Ectodermal cell (in vitro differentiated cells): Measurements from ENCODE around the gene NLRP11.

ENCODE experiments used
- H3K27ac ChIP-seq: 2 replicates; pipeline ENCODE4 v1.7.0; 2013; ENCODE audit warnings: mild to moderate bottlenecking, low read depth, low read length; ENCODE audit not compliant: insufficient read depth, poor library complexity, severe bottlenecking
- H3K27me3 ChIP-seq: 2 replicates; pipeline ENCODE4 v1.7.0; 2013; ENCODE audit warnings: mild to moderate bottlenecking, low read length; ENCODE audit not compliant: insufficient read depth, control insufficient read depth, poor library complexity, severe bottlenecking
- H3K36me3 ChIP-seq: one replicate; pipeline ENCODE4 v1.7.0; 2013; ENCODE audit warnings: low read length; ENCODE audit not compliant: control insufficient read depth, insufficient read depth
- H3K4me1 ChIP-seq: one replicate; pipeline ENCODE4 v1.7.0; 2013; ENCODE audit warnings: low read length; ENCODE audit not compliant: control insufficient read depth, insufficient read depth
- H3K4me3 ChIP-seq: 2 replicates; pipeline ENCODE4 v1.7.0; 2013; ENCODE audit warnings: low read depth, low read length, control low read depth; ENCODE audit not compliant: insufficient read depth
- H3K9me3 ChIP-seq: 2 replicates; pipeline ENCODE4 v1.7.0; 2013; ENCODE audit warnings: mild to moderate bottlenecking, low read length, moderate library complexity; ENCODE audit not compliant: control insufficient read depth
- WGBS, 2 experiments: methylation state at CpG; one replicate each; pipeline ENCODE4 v1.1.7; 2013; ENCODE audit warnings: missing lambda C conversion rate in 2 of 2; 5-methylcytosine and 5-hydroxymethylcytosine counted together

The NLRP11 gene

GRCh38 chr19:55738302-55738701 is 93.5 kb downstream of the NLRP11 start, which contains the start of gene NLRP9:
TSS of gene NLRP9 (minus strand) at chr19:55738402. CDS start at chr19:55738374, 28 bp downstream.
- H3K9me3 ChIP-seq: no peaks in the 10 kb centered on the region
- no peak within 1 kb of the TSS for H3K27ac ChIP-seq
- no peaks in the 10 kb centered on the region for H3K36me3 ChIP-seq
- WGBS, 2 experiments: 66 to 85% methylated on average over 3 of the region's 3 CpGs
- H3K4me1 ChIP-seq: no peaks in the 10 kb centered on the region
- H3K4me3 ChIP-seq: no peak within 1 kb of the TSS
- no peaks in the 10 kb centered on the region for H3K27me3 ChIP-seq
